ENCODE data around the gene ANKRD9. TPM values are rescaled to one million over a fixed set of nuclear protein-coding genes. Genes with fewer than 3 reads are reported as not detected.

Gene ANKRD9
- total and polyA plus RNA-seq, 9 of the 15 experiments (the other 6 are each of a cell fraction or from before 2014, with no cell fraction given), result 0.04 to 32.9 (median 5.3) TPM

DNA sequence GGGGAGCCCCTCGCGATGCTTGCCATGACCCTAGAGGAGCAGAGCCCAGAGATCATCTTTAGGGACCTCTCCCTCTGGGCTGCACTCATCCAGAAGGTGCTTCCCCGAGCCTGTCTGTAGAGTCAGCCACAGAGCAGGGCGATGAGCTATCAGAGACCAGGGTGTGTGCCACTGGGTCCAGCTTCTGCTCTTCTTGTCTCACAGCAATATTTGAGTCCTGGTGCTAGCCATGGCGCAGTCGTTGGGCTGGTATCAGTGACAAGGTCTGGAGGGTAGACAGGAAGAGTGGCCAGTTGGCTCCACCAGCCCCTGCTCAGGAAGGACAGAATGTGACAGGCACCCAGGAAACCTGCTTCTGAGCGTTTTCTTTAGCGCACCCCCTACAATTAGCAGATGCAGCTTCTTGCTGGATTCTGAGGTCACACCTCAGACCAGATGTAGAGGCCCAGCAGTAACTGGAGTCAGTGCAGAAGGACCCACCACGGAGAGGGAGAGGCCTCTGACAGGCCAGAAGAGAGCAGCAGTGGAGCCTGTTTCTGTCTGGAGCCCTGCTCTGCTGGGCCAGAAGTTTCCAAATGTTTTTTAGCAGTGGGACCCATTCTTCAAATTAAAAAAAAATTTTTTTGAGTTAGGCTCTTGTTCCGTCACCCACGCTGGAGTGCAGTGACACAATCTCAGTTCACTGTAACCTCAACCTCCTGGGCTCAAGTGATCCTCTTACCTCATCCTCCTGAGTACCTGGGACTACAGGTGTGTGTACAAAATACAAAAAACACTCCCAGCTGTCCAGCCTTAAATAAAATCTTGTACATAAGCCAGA lies 23.7 kb downstream of the ANKRD9 start:
- peak; percentile 45; the same call in 1 of the 3 replicates for ATAC-seq
- Histone ChIP-seq H3K4me3 (no peak overlapping the region), H3K9ac (ENCODE audit: insufficient read depth in 1 of 2, low read depth in 2 of 2, low read length in 2 of 2) (0 out of 4 replicates have a peak overlapping the region, but pooled peaks of 1 of the 2 experiments have one; percentile 13), H3K9me1 (ENCODE audit: control insufficient read depth, insufficient read depth, low read length) (no peaks in the 10 kb centered on the region), H3K79me2 (ENCODE audit: control insufficient read depth, insufficient read depth, low read length) (no peaks in the 10 kb centered on the region), H3K9me3 (replicated peaks; ENCODE audit: control insufficient read depth, insufficient read depth, low read depth, low read length) (no peaks in the 10 kb centered on the region; the same call in 1 of the 2 replicates), H3K4me1 (replicated peaks in 1 of 2; ENCODE audit: control insufficient read depth in 2 of 2, insufficient read depth in 2 of 2, low read length in 2 of 2) (peaks cover 2 to 4% of the 10 kb centered on the region in 2 experiments; a peak in 1 of 5 replicates), H3K36me3 (ENCODE audit: control insufficient read depth, insufficient read depth, low read length) (no peaks in the 10 kb centered on the region), H3K27me3 (ENCODE audit: control insufficient read depth in 2 of 2, insufficient read depth in 2 of 2, low read length in 2 of 2) (no peaks in the 10 kb centered on the region), H2AFZ (ENCODE audit: low read depth, low read length) (no peak overlapping the region), H3K4me2 (ENCODE audit: insufficient read depth, low read length) (no peak overlapping the region), H3K27ac (ENCODE audit: extremely low read depth, low read depth, low read length) (no peak overlapping the region), H4K20me1 (replicated peaks; ENCODE audit: control insufficient read depth, insufficient read depth, low read length) (no peaks in the 10 kb centered on the region)
- intact Hi-C loops (cut with micrococcal nuclease), result no loop called here
- no peak for TF ChIP-seq SOX6 (IDR thresholded peaks at IDR 0.05)
- no peak for TF ChIP-seq ILK (tag; IDR thresholded peaks at IDR 0.05; ENCODE audit: borderline replicate concordance, low read depth)
- TF ChIP-seq BRD4 (IDR thresholded peaks at IDR 0.05), result no peak
- no peak for TF ChIP-seq ZNF431 (CRISPR knock-in tag; IDR thresholded peaks at IDR 0.05)
- no peak for TF ChIP-seq CXXC5 (CRISPR knock-in tag; IDR thresholded peaks at IDR 0.05)
- TF ChIP-seq MAFG (tag; conservative IDR thresholded peaks at IDR 0.05), result no peak
- TF ChIP-seq CBX5 (IDR thresholded peaks at IDR 0.05; ENCODE audit: borderline replicate concordance, low read depth), result no peak
- no peak for TF ChIP-seq BACH1 (tag; IDR thresholded peaks at IDR 0.05)
- no peak for TF ChIP-seq FOXJ3 (CRISPR knock-in tag; IDR thresholded peaks at IDR 0.05)
- ChIA-PET CTCF (ENCODE audit: low intra/inter-chr PET ratio) (no interaction called here), POLR2A (interaction anchor here (0.6 to 2.9 kb wide), 5 partner anchors 15 to 526 kb away, joined by 3 to 10 read pairs (median 3); no protein-coding TSS in a partner anchor)
- 70% methylated on average over 8 of the region's 11 CpGs for WGBS (ENCODE audit: insufficient coverage, low coverage, missing lambda C conversion rate)
- in situ Hi-C loops (cut with MboI), result no loop called here
- no peak for DNase-seq (ENCODE audit: extremely low read depth in 1 of 4, low spot score in 3 of 4)
- no TSS peak for BruUV-seq (replicated peaks)
- FAIRE-seq, result no peak
